ENCODE results near the gene PLEKHA6.

GRCh38 chr1:204357551-204358490 lies 1.9 kb downstream of the PLEKHA6 start:
- TF ChIP-seq CTCF (IDR thresholded peaks at IDR 0.05) (no peak), POLR2A (IDR thresholded peaks at IDR 0.05) (no peak)

All from right lobe of liver (tissue), 4 donors.